ENCODE data around the gene CCDC187.

GRCh38 chr9:136328011-136328621, 24.2 kb upstream of the CCDC187 start:
- TF ChIP-seq CTCF (conservative IDR thresholded peaks at IDR 0.05) (no peak), ZFX (IDR thresholded peaks at IDR 0.05) (no peak)
